Neuron (in vitro differentiated cells): ENCODE measurements around the gene PIGQ.

Experiments
- H2AFZ ChIP-seq: one replicate; pipeline ENCODE4 v1.6.1; 2013; ENCODE audit warnings: low read depth, mild to moderate bottlenecking, inconsistent platforms, low read length, moderate library complexity
- H3K27me3 ChIP-seq: one replicate; pipeline ENCODE4 v1.6.1; 2013; ENCODE audit warnings: low read length; ENCODE audit not compliant: insufficient read depth
- H3K36me3 ChIP-seq: one replicate; pipeline ENCODE4 v1.6.1; 2013; ENCODE audit warnings: low read length; ENCODE audit not compliant: insufficient read depth
- H3K4me1 ChIP-seq: one replicate; pipeline ENCODE4 v1.6.1; 2013; ENCODE audit warnings: low read length; ENCODE audit not compliant: insufficient read depth
- H3K4me3 ChIP-seq: 2 replicates; pipeline ENCODE4 v1.5.1; 2013; ENCODE audit warnings: mild to moderate bottlenecking, low read length, moderate library complexity
- H3K9me3 ChIP-seq: one replicate; pipeline ENCODE4 v1.6.1; 2013; ENCODE audit warnings: low read length

Gene PIGQ

DNA sequence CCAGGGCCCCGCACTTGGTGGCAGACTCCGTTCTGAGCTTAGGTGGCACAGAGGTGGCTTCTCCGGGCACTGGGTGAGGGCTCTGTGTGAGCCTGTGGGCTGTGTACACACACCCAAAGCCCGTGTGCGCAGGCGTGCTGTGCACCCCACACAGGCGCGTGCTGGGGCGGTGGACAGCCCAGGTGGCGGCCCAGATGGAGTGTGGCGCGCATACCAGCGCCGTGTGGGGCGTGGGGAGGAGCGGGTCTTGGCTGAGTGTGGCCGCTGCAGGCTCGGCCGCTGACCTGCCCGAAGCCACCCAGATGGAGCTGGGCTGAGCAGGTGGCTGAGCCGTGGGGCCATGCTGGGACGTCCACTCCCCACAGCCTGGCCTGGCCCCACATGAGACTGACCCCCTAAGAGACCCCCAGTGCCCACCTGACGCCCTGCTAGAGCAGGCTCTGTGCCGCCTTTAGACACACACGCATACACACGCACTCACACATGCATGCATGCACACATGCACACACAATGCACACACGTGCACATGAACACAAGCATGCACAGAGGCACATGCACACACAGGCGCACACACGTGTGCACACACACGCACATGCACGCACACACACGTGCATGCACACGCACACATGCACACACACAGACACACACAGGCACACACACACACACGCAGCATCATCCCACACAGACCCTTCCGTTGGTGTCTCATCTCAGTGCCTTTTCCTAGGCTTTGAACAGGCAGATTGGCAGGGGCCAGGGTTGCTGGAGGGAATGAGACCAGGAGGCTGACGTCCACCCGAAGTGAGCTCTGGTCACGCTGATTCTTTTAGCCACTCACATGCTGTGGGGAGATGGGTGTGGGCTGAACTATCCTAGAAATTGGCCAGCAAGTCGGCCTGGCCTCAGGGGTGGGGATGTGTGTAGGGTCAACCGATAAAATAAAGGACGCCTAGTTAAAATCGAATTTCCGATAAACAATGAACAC lies 7.5 kb upstream of the PIGQ start:
- H2AFZ ChIP-seq: no peak overlapping the region
- no peak overlapping the region for H3K4me3 ChIP-seq
- no peaks in the 10 kb centered on the region for H3K36me3 ChIP-seq
- peaks cover 41% of the 10 kb centered on the region for H3K27me3 ChIP-seq
- peaks cover 32% of the 10 kb centered on the region for H3K4me1 ChIP-seq
- H3K9me3 ChIP-seq: no peaks in the 10 kb centered on the region

DNA sequence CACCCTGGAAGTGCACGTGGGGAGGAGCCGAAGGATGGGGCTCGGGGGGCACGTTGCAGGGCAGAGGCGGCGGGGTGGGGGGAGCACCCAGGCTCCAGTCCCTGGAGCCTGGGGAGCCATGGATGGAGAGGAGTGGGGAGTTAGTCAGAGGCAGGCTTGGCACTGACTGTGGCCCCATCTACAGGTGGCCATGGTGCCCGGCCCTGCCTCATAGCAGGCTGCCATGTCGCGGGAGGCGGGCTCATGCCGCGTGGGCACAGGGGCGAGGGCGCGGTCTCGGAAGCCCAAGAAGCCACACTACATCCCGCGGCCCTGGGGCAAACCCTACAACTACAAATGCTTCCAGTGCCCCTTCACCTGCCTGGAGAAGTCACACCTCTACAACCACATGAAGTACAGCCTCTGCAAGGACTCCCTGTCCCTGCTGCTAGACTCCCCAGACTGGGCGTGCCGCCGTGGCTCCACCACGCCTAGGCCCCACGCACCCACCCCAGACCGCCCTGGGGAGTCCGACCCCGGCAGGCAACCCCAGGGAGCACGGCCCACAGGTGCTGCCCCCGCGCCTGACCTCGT lies 6.6 kb upstream of the PIGQ start:
- Histone ChIP-seq H3K9me3 (no peaks in the 10 kb centered on the region), H3K27me3 (peaks cover 39% of the 10 kb centered on the region), H2AFZ (no peak overlapping the region), H3K4me1 (peaks cover 32% of the 10 kb centered on the region), H3K4me3 (no peak overlapping the region), H3K36me3 (no peaks in the 10 kb centered on the region)

DNA sequence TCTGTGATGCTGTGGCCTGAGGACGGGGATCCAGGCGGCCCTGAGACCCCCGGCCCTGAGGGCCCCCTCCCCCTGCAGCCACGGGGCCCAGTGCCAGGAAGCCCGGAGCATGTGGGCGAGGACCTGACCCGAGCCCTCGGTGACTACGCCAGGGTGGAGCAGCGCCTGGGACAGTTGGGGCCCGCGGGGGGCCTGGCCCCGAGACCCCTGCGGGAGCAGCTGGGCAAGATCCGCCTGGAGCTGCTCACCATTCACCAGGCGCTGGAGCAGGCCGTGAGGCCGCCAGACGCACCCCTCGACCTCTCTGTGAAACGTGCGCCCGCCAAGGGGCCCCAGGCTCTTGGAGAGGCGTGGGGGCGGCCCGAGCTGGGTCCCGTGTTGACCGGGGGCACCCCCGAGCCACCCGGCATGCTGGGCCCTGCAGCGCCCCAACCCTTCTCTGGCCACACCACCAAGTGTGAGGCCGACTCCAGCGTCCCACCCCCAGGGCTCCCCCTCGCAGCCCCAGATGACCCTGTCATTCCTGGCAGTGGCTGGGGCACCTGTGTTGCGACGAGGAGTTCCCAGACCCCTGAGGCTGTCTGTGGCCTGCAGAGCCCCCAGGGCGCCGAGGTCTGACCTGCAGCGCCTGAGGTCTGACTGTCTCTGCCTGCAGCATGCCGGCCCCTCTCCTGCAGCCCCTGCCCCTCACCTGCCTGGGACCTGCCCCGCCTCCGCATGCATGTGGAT lies 4.9 kb upstream of the PIGQ start:
- H3K27me3 ChIP-seq: peaks cover 22% of the 10 kb centered on the region
- H2AFZ ChIP-seq: no peak overlapping the region
- no peak overlapping the region for H3K4me3 ChIP-seq
- peaks cover 34% of the 10 kb centered on the region for H3K4me1 ChIP-seq
- no peaks in the 10 kb centered on the region for H3K36me3 ChIP-seq
- H3K9me3 ChIP-seq: no peaks in the 10 kb centered on the region

DNA sequence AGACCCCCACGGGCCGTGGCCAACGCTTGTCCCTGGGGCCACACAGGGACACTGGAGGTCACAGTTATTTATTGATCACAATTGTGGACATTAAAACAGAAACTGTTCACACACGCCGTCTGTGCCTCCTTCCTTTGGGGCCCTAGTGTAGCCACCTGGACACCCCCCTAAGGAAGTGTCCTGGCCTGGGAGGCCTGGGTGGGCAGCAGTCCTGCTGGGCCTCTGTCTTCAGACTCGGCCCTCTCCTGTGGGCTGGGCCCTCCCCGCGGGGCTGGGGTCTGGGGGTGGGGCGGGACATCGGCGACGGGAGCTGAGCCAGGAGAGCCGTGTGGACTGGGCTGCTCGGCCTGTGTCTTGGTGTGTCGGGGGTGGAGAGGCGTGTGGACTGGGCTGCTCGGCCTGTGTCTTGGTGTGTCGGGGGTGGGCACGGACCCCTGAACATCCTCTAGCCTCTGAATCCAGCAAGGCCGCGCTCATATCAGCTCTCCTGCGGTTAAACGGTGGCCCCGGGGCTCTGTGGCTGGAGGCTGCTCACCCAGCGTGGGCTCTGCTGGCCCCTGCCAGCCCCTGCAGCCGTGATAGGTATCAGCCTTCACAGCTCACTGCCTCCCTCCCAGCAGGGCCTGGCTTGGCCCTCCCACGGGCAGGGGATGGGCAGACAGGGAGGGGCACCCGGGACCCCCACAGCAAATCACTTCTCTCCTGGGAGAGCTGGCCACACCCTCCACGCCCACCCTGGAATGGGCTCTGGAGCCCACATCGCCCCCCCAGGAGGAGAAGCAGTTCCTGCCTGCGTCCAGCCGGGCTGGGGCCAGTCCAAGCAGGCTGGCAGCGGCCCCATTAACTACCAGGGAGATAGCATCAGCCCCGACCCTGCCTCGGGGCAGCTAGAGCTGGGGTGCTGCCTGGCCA lies 4.1 kb upstream of the PIGQ start:
- Histone ChIP-seq H3K4me3 (no peak overlapping the region), H3K36me3 (no peaks in the 10 kb centered on the region)

DNA sequence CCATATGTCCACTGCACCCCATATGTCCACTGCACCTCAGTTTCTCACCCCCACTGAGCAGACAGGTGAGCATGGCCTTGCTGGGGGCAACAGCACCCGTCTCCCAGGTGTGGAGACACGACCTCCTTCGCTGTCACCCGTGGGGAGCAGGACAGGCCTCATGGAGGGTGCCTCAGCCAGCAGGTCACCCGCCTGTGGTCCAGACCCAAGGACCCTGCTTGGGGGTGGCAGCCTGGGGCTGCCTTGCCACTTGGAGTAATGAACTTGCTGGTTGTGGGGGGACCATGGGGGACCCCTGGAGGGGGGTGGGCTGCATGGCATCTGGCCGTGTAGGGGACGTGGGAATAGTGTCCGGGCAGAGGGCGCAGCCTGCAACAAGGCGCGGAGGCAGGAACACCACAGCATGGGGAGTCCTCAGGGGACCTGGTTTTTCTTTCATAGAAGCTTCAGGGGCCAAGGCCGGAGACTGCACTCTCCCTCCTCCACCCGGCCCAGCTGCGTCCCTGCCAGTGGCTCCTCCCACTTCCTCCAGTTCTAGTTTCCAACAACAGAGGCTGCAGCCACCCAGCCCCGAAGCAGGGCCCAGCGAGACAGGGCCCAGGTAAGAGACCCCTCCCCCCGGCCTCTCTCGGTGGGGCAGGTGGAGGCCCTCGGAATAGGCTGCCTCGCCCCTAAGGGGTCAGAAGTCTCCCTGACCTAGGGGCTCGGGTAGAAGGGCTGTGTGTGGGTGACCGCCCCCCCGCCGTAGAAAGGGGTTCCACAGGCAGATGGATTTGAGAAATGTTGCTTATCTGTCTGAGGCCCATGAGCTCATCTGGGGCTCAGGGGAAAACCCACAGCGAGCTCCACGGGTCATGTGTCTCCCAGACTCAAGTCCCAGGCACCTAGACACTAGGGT lies 3.0 kb upstream of the PIGQ start, which contains the start of gene NHLRC4:
Gene NHLRC4, plus strand, starts transcription at position 531 of the 898 bp plus-strand sequence. CDS start 1,043 bp downstream, outside the sequence.
- Histone ChIP-seq H3K4me3 (no peak within 1 kb of the TSS), H2AFZ (no peak within 1 kb of the TSS), H3K27me3 (peaks cover 11% of the 10 kb centered on the region), H3K4me1 (peaks cover 41% of the 10 kb centered on the region), H3K36me3 (no peaks in the 10 kb centered on the region), H3K9me3 (no peaks in the 10 kb centered on the region)

More for the DNA sequence above, 4.1 kb upstream of the PIGQ start:
- H3K27me3 ChIP-seq: peaks cover 20% of the 10 kb centered on the region
- H2AFZ ChIP-seq: no peak overlapping the region
- no peaks in the 10 kb centered on the region for H3K9me3 ChIP-seq
- peaks cover 35% of the 10 kb centered on the region for H3K4me1 ChIP-seq

DNA sequence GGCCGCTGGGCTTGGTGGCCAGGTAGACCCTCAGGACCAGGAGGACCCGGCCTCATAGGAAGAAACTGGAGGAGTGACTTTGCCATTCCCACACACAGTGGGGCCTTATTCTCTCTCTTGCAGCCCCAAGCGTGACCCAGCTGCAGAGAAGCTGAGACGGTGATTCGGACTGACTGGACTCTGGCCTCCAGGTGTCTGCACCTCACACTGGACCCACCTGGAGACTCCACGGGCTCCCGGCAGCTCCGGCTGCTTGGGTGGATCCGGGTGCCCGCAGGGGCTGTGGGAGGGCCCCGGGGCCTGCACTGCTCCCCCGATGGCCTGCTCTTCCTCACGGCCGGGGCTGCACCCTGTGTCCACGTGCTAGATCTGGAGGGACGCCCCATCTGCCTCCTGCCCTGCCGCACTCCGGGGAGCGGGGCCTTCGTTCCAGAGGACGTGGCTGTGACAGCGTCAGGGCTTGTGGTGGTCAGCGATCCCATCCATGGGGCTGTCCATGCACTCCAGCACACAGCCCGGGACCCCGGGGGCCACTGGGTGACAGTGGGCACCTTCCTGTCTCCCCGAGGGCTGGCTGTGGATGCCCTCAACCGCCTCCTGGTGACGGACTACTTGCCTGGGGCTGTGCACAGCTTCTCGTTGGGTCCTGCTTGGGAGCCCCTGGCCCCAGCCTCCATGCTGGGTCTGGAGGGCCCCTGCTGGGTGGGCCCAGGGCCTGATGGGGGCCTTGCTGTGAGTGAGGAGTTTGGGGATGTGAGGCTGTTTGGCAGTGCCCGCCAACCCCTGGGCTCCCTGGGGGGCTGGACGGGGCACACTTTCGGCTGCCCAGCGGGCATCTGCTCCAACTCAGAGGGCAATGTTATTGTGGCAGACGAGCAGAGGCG lies 2.2 kb upstream of the PIGQ start:
- no peak overlapping the region for H2AFZ ChIP-seq
- no peak overlapping the region for H3K4me3 ChIP-seq
- no peaks in the 10 kb centered on the region for H3K9me3 ChIP-seq
- H3K4me1 ChIP-seq: peaks cover 41% of the 10 kb centered on the region
- peaks cover 2% of the 10 kb centered on the region for H3K27me3 ChIP-seq
- no peaks in the 10 kb centered on the region for H3K36me3 ChIP-seq

DNA sequence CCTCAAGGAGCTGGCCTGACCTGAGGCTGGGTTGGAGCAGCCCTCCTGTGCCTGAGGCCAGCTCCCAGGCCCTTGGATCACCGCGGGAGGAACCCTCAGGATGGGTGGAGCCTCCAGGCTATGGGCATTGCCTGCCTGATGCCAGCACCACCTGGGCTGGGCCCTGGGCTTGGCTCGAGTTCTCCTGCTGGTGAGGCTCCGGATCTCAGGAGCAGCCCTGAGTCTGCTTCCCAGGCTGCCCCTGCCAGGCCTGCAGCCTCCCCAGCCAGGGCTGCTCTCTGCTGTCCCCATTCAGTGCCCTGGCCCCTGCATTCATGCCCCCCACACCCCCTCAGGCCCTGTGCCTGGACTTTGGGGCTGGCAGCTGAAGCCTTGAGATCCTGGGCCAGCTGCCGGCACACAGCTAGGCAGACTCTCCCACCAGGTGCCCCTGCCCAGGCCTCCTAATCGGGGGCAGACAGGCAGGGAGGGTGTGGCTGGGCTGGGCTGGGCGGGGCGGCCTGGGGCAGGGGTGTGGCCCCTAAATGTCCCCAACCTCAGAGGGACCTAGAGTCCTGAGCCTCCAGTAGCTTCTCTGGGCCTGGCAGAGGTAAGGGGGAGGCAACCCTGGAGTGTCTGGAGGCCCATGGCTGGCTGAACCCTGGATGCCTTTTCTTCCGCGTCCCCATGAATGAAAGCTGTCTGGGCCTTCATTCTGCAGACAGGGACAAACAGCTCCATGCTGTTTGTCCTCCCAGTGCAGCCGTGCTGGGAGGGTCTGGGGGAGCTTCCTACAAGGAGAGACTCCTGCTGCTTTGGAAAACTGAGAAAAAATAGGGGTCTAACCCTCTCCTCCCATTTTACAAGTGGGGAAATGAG lies 1.1 kb upstream of the PIGQ start:
- Histone ChIP-seq H3K27me3 (no peaks in the 10 kb centered on the region), H2AFZ (peak overlapping the region; percentile 88), H3K4me1 (peaks cover 41% of the 10 kb centered on the region), H3K9me3 (no peaks in the 10 kb centered on the region), H3K4me3 (peak overlapping the region; percentile 72), H3K36me3 (no peaks in the 10 kb centered on the region)

DNA sequence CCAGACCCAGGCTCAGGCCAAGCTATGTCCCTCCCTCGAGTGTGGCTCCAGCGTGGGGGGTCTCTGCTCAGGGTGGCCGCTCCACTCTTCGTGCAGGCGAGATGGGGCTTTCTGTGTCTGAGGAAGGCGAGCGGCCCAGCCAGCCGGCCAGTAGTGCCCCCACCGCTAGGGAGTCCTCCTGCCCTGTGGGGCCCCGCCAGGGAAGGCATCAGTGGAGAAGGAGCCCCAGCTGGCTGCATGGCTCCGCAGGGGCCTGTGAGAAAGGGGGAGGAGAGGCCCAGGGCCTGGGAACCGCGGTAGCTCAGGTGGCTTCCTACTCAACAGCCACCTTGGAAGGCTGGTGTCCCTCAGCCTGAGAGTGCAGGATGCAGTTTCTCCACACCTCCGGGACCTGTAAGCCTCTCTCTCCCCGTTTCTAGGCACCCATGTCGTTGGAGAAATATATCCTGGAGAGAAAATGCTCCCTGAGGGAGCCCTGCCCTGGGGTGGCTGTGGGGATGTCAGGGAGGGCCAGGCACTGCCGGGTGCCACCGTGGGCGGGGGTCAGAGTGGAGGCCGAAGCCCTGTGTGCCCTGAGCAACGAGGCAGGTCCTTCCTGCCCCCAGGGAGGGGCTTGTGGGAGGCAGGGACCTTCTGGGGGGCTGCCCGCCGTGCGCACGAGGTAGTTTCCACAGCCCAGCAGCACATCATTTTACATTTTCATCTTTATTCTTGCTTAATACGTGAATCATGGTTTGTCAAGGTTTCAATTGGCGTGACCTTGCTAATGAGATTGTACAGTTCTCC lies 3.3 kb downstream of the PIGQ start:
- Histone ChIP-seq H3K36me3 (peaks cover 26% of the 10 kb centered on the region), H3K27me3 (no peaks in the 10 kb centered on the region), H2AFZ (no peak overlapping the region), H3K9me3 (no peaks in the 10 kb centered on the region), H3K4me1 (peaks cover 17% of the 10 kb centered on the region), H3K4me3 (no peak overlapping the region)

DNA sequence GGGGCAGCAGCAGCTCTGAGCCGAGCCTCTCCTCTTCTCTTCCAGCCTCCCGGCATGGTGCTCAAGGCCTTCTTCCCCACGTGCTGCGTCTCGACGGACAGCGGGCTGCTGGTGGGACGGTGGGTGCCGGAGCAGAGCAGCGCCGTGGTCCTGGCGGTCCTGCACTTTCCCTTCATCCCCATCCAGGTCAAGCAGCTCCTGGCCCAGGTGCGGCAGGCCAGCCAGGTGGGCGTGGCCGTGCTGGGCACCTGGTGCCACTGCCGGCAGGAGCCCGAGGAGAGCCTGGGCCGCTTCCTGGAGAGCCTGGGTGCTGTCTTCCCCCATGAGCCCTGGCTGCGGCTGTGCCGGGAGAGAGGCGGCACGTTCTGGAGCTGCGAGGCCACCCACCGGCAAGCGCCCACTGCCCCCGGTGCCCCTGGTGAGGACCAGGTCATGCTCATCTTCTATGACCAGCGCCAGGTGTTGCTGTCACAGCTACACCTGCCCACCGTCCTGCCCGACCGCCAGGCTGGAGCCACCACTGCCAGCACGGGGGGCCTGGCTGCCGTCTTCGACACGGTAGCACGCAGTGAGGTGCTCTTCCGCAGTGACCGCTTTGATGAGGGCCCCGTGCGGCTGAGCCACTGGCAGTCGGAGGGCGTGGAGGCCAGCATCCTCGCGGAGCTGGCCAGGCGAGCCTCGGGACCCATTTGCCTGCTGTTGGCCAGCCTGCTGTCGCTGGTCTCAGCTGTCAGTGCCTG lies 4.4 kb downstream of the PIGQ start:
- peaks cover 12% of the 10 kb centered on the region for H3K4me1 ChIP-seq
- peaks cover 26% of the 10 kb centered on the region for H3K36me3 ChIP-seq
- H2AFZ ChIP-seq: no peak overlapping the region
- H3K27me3 ChIP-seq: no peaks in the 10 kb centered on the region
- no peaks in the 10 kb centered on the region for H3K9me3 ChIP-seq
- no peak overlapping the region for H3K4me3 ChIP-seq
